HFFc6 (cell line): ENCODE measurements around the gene NEIL3. TPM values are rescaled to one million over a fixed set of nuclear protein-coding genes. Genes with fewer than 3 reads are reported as not detected.

Experiments used
- DNase-seq: peaks from one replicate; pipeline ENCODE4 v3.0.0-alpha.2; 2018
- H3K27ac Mint-ChIP-seq: 2 replicates; pipeline ENCODE4 v1.8.0; 2020; ENCODE audit warnings: mild to moderate bottlenecking, mixed read lengths
- H3K27me3 Mint-ChIP-seq: 2 replicates; pipeline ENCODE4 v1.8.0; 2021; ENCODE audit warnings: mild to moderate bottlenecking, moderate library complexity, mixed read lengths; ENCODE audit not compliant: insufficient read depth
- H3K36me3 Mint-ChIP-seq: 2 replicates; pipeline ENCODE4 v1.8.0; 2021; ENCODE audit warnings: low read depth, mixed read lengths
- H3K4me1 Mint-ChIP-seq: 2 replicates; pipeline ENCODE4 v1.8.0; 2020; ENCODE audit warnings: low read depth, mixed read lengths
- H3K4me3 Mint-ChIP-seq: 2 replicates; pipeline ENCODE4 v1.8.0; 2020; ENCODE audit warnings: mild to moderate bottlenecking, moderate library complexity, mixed read lengths
- H3K9me3 Mint-ChIP-seq: 2 replicates; pipeline ENCODE4 v1.8.0; 2020; ENCODE audit warnings: mild to moderate bottlenecking, mixed read lengths
- CTCF ChIP-seq: fragments of 200-600 bp; sonication (generic); IDR thresholded peaks from 2 replicates; pipeline ENCODE4 v1.5.0; 2021; ENCODE audit warnings: antibody characterized with exemption, mild to moderate bottlenecking
- total RNA-seq, 6 experiments: library from RNA; stranded (reverse); fragmentation: NEBNext Ultra II Directional; extraction: Animal tissue kit (Norgen Biotek cat#: 25700); gene quantifications; 2 replicates in 1 of 6; 3 replicates in 5 of 6; pipeline ENCODE4 v1.2.3, GENCODE V29; 2021

Gene NEIL3
- total RNA-seq, 6 experiments from 2014 or later, result 4.1 to 9.5 (median 9.0) TPM

- H3K4me3 Mint-ChIP-seq, result no peak overlapping the region
- H3K36me3 Mint-ChIP-seq, result no peaks in the 10 kb centered on the region
- no peak for DNase-seq
- no peak overlapping the region for H3K27ac Mint-ChIP-seq
- no peaks in the 10 kb centered on the region; the same call in 1 of the 2 replicates for H3K27me3 Mint-ChIP-seq
- no peaks in the 10 kb centered on the region for H3K9me3 Mint-ChIP-seq
- TF ChIP-seq CTCF, result no peak
- H3K4me1 Mint-ChIP-seq, result peaks cover 23% of the 10 kb centered on the region
These were observed 81.6 kb downstream of the NEIL3 start for GRCh38 chr4:177391287-177391686.

- Mint-ChIP-seq H3K36me3 (no peaks in the 10 kb centered on the region), H3K4me3 (no peak overlapping the region), H3K27me3 (no peaks in the 10 kb centered on the region; the same call in 1 of the 2 replicates), H3K4me1 (peaks cover 20% of the 10 kb centered on the region), H3K27ac (no peak overlapping the region), H3K9me3 (no peaks in the 10 kb centered on the region)
- no peak for TF ChIP-seq CTCF
- no peak for DNase-seq
These were observed 82.3 kb downstream of the NEIL3 start for GRCh38 chr4:177391953-177392352.

GRCh38 chr4:177393236-177393635, 83.6 kb downstream of the NEIL3 start:
- Mint-ChIP-seq H3K36me3 (no peaks in the 10 kb centered on the region), H3K4me1 (peaks cover 20% of the 10 kb centered on the region), H3K9me3 (no peaks in the 10 kb centered on the region), H3K4me3 (no peak overlapping the region), H3K27me3 (no peaks in the 10 kb centered on the region; the same call in 1 of the 2 replicates), H3K27ac (no peak overlapping the region)
- DNase-seq, result no peak
- no peak for TF ChIP-seq CTCF

- H3K9me3 Mint-ChIP-seq, result no peaks in the 10 kb centered on the region
- no peak for TF ChIP-seq CTCF
- no peak overlapping the region for H3K4me3 Mint-ChIP-seq
- no peaks in the 10 kb centered on the region; the same call in 1 of the 2 replicates for H3K27me3 Mint-ChIP-seq
- DNase-seq, result no peak
- no peak overlapping the region for H3K27ac Mint-ChIP-seq
- H3K4me1 Mint-ChIP-seq, result peaks cover 8% of the 10 kb centered on the region; the same call in 1 of the 2 replicates
- H3K36me3 Mint-ChIP-seq, result no peaks in the 10 kb centered on the region
These were observed 86.7 kb downstream of the NEIL3 start for GRCh38 chr4:177396352-177396751.

- Mint-ChIP-seq H3K4me3 (no peak overlapping the region), H3K4me1 (peaks cover 17% of the 10 kb centered on the region), H3K36me3 (no peaks in the 10 kb centered on the region), H3K9me3 (no peaks in the 10 kb centered on the region), H3K27me3 (no peaks in the 10 kb centered on the region; the same call in 1 of the 2 replicates), H3K27ac (no peak overlapping the region)
- no peak for TF ChIP-seq CTCF
- DNase-seq, result no peak
These were observed 90.4 kb downstream of the NEIL3 start for GRCh38 chr4:177400030-177400429.
